Liver (tissue), 9 donors: ENCODE measurements around the gene NHERF1. TPM values are rescaled to one million over a fixed set of nuclear protein-coding genes. Genes with fewer than 3 reads are reported as not detected.

ENCODE experiments used
- DNase-seq: peaks from one replicate; pipeline ENCODE4 v3.0.0-alpha.2; 2017; ENCODE audit warnings: low spot score
- H3K27ac ChIP-seq, 2 donors: one replicate each; pipeline ENCODE4 v1.7.0; 2013; ENCODE audit warnings: inconsistent platforms in 2 of 2, low read length in 2 of 2, control low read depth in 1 of 2, low read depth in 1 of 2, mild to moderate bottlenecking in 1 of 2
- H3K27me3 ChIP-seq, 4 donors: one replicate each; pipeline versions ENCODE4 v1.6.1 to v1.7.0; 2013; ENCODE audit warnings: low read length in 3 of 4, inconsistent platforms in 1 of 4, mild to moderate bottlenecking in 1 of 4, moderate library complexity in 1 of 4; ENCODE audit not compliant: control insufficient read depth in 4 of 4, insufficient read depth in 4 of 4
- H3K36me3 ChIP-seq, 4 donors: one replicate each; pipeline versions ENCODE4 v1.6.1 to v1.7.0; 2013; ENCODE audit warnings: low read length in 3 of 4, mild to moderate bottlenecking in 3 of 4, low read depth in 1 of 4, moderate library complexity in 1 of 4; ENCODE audit not compliant: control insufficient read depth in 4 of 4, insufficient read depth in 3 of 4
- H3K4me1 ChIP-seq, 4 donors: one replicate each; pipeline versions ENCODE4 v1.6.1 to v1.7.0; 2013; ENCODE audit warnings: low read length in 3 of 4, mild to moderate bottlenecking in 3 of 4, moderate library complexity in 1 of 4; ENCODE audit not compliant: control insufficient read depth in 4 of 4, insufficient read depth in 4 of 4
- H3K4me3 ChIP-seq, 3 donors: one replicate each; pipeline versions ENCODE4 v1.6.1 to v1.7.0; 2013; ENCODE audit warnings: low read length in 3 of 3, control low read depth in 1 of 3, low read depth in 1 of 3, mild to moderate bottlenecking in 1 of 3
- H3K9ac ChIP-seq, 2 donors: one replicate each; pipeline ENCODE4 v1.7.0; 2013; ENCODE audit warnings: low read length in 2 of 2, mild to moderate bottlenecking in 2 of 2, moderate library complexity in 2 of 2, control low read depth in 1 of 2, low read depth in 1 of 2
- H3K9me3 ChIP-seq, 4 donors: one replicate each; pipeline versions ENCODE4 v1.6.1 to v1.7.0; 2013; ENCODE audit warnings: low read length in 3 of 4; ENCODE audit not compliant: control insufficient read depth in 4 of 4
- EGR1 ChIP-seq, 2 donors: IDR thresholded peaks; 2 replicates each; pipeline ENCODE4 v1.6.1; 2016 to 2018; ENCODE audit warnings: antibody characterized with exemption in 2 of 2, low read depth in 2 of 2
- FOXA1 ChIP-seq: IDR thresholded peaks from 2 replicates; pipeline ENCODE4 v1.6.1; 2016; ENCODE audit warnings: antibody characterized with exemption
- FOXA2 ChIP-seq: IDR thresholded peaks from 2 replicates; pipeline ENCODE4 v1.6.1; 2016; ENCODE audit warnings: antibody characterized with exemption
- GABPA ChIP-seq, 2 donors: IDR thresholded peaks in 1 of 2; conservative IDR thresholded peaks in 1 of 2; 2 replicates each; pipeline ENCODE4 v1.6.1; 2016; ENCODE audit warnings: antibody characterized with exemption in 2 of 2, mild to moderate bottlenecking in 1 of 2, moderate library complexity in 1 of 2
- HNF4A ChIP-seq, 2 donors: conservative IDR thresholded peaks; 2 replicates each; pipeline ENCODE4 v1.6.1; 2016; ENCODE audit warnings: antibody characterized with exemption in 2 of 2, mild to moderate bottlenecking in 2 of 2
- JUND ChIP-seq, 2 donors: IDR thresholded peaks; 2 replicates each; pipeline ENCODE4 v1.6.1; 2016; ENCODE audit warnings: antibody characterized with exemption in 2 of 2
- MAX ChIP-seq: IDR thresholded peaks from 2 replicates; pipeline ENCODE4 v1.6.1; 2016; ENCODE audit warnings: antibody characterized with exemption
- RAD21 ChIP-seq, 2 donors: IDR thresholded peaks; 2 replicates each; pipeline ENCODE4 v1.6.1; 2016; ENCODE audit warnings: antibody characterized with exemption in 2 of 2, mild to moderate bottlenecking in 2 of 2
- RXRA ChIP-seq, 2 donors: IDR thresholded peaks; 2 replicates each; pipeline ENCODE4 v1.6.1; 2017 to 2018; ENCODE audit warnings: antibody characterized with exemption in 2 of 2, mild to moderate bottlenecking in 1 of 2
- SP1 ChIP-seq: IDR thresholded peaks from 2 replicates; pipeline ENCODE4 v1.6.1; 2018; ENCODE audit warnings: antibody characterized with exemption, mild to moderate bottlenecking
- WGBS: extraction: QIAGEN DNeasy Blood & Tissue Kit; methylation state at CpG from one replicate; pipeline ENCODE4 v1.1.7; 2013; 5-methylcytosine and 5-hydroxymethylcytosine counted together
- polyA plus RNA-seq, 2 donors: library from polyadenylated mRNA; stranded (reverse) in 1 of 2; unstranded in 1 of 2; fragments of 200-250 nt in 1 of 2; fragments of >200 nt in 1 of 2; fragmentation: Nextera tagmentation in 1 of 2; extraction: Ambion mirVana in 1 of 2; gene quantifications; one replicate each; pipeline versions ENCODE4 v1.2.1 to v1.2.3, GENCODE V29; 2013 to 2015
- total RNA-seq, 2 donors: library from RNA; depleted of rRNA; stranded (reverse); fragments of >200 nt; gene quantifications; one replicate each; pipeline ENCODE4 v1.2.3, GENCODE V29; 2014
- TF ChIP-seq, protein P1 (sequence below): fragments of 150-350 bp; IDR thresholded peaks from 2 replicates; pipeline ENCODE4 v1.5.1; 2017; ENCODE audit warnings: improper control_type of control experiment, low read depth, low read length; ENCODE audit not compliant: missing input control
- donor health status: healthy.
- donor health status: healthy.
- donor health status: healthy.
- donor health status: healthy.
- donor health status: healthy.

The NHERF1 gene
- total and polyA plus RNA-seq, 4 donors = 38.1 to 160 (median 94.7) TPM

GRCh38 chr17:74743755-74744154, 4.7 kb upstream of the NHERF1 start:
- no peaks in the 10 kb centered on the region for H3K9me3 ChIP-seq
- no peaks in the 10 kb centered on the region for H3K27me3 ChIP-seq
- H3K36me3 ChIP-seq = no peaks in the 10 kb centered on the region
- no peak for TF ChIP-seq FOXA2
- H3K27ac ChIP-seq = no peak overlapping the region
- H3K9ac ChIP-seq = no peak overlapping the region
- no peak for DNase-seq
- 84% methylated on average over 2 of the region's 2 CpGs for WGBS
- no peak overlapping the region for H3K4me3 ChIP-seq
- H3K4me1 ChIP-seq = peaks cover 8 to 32% (median 19%) of the 10 kb centered on the region in 4 donors

DNA sequence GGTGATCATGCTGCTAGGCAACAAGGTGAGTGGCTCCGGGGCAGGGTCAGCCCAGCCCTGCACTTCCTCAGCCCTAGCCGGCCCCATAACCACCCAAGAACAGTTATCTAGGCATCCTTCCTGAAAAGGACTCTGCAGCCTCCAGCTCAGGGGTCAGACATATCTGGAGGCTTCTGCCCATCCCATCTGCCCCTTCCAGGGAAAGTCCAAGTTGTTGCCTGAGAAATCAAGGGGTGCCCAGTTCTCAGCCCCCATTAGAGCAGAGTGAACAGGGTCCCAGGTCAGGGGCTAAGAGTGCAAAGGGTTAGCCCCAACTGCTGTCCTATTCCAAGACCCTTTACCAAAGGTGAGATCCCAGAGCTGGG, 4.1 kb upstream of the NHERF1 start:
- WGBS = 51% methylated on average over 2 of the region's 2 CpGs
- Histone ChIP-seq H3K9ac (no peak overlapping the region), H3K27ac (no peak overlapping the region)

GRCh38 chr17:74744714-74745547, 3.5 kb upstream of the NHERF1 start:
- TF ChIP-seq RAD21 (IDR thresholded peaks at IDR 0.05) (peak; percentile 100), RXRA (IDR thresholded peaks at IDR 0.05) (peak in 1 of 2 donors; percentile 46), FOXA1 (no peak), SP1 (peak; percentile 41), HNF4A (conservative IDR thresholded peaks at IDR 0.05) (no peak), JUND (IDR thresholded peaks at IDR 0.05) (no peak)
- TF ChIP-seq, protein P1, sequence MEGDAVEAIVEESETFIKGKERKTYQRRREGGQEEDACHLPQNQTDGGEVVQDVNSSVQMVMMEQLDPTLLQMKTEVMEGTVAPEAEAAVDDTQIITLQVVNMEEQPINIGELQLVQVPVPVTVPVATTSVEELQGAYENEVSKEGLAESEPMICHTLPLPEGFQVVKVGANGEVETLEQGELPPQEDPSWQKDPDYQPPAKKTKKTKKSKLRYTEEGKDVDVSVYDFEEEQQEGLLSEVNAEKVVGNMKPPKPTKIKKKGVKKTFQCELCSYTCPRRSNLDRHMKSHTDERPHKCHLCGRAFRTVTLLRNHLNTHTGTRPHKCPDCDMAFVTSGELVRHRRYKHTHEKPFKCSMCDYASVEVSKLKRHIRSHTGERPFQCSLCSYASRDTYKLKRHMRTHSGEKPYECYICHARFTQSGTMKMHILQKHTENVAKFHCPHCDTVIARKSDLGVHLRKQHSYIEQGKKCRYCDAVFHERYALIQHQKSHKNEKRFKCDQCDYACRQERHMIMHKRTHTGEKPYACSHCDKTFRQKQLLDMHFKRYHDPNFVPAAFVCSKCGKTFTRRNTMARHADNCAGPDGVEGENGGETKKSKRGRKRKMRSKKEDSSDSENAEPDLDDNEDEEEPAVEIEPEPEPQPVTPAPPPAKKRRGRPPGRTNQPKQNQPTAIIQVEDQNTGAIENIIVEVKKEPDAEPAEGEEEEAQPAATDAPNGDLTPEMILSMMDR = peak; percentile 99
- 33% methylated on average over 24 of the region's 24 CpGs for WGBS
- Histone ChIP-seq H3K4me1 (peaks cover 6 to 34% (median 17%) of the 10 kb centered on the region in 4 donors), H3K9me3 (no peaks in the 10 kb centered on the region), H3K4me3 (peak overlapping the region in 2 of 3 donors; percentile 22 to 26), H3K27me3 (no peaks in the 10 kb centered on the region), H3K36me3 (no peaks in the 10 kb centered on the region), H3K27ac (peak overlapping the region; percentile 20 to 21), H3K9ac (peak overlapping the region in 1 of 2 donors; percentile 8)
- peak; percentile 97 for DNase-seq

More for the DNA sequence above, 4.1 kb upstream of the NHERF1 start:
- no peak overlapping the region for H3K4me3 ChIP-seq
- H3K27me3 ChIP-seq = no peaks in the 10 kb centered on the region
- no peaks in the 10 kb centered on the region for H3K36me3 ChIP-seq
- H3K9me3 ChIP-seq = no peaks in the 10 kb centered on the region
- DNase-seq = no peak
- no peak for TF ChIP-seq EGR1 (IDR thresholded peaks at IDR 0.05; ENCODE audit: low read depth in 2 of 2)
- no peak for TF ChIP-seq JUND (IDR thresholded peaks at IDR 0.05)
- TF ChIP-seq MAX = no peak
- no peak for TF ChIP-seq HNF4A (conservative IDR thresholded peaks at IDR 0.05)
- no peak for TF ChIP-seq GABPA (IDR thresholded peaks at IDR 0.05 in 1 of 2, conservative IDR thresholded peaks at IDR 0.05 in 1 of 2)
- TF ChIP-seq, protein P1 = no peak
- H3K4me1 ChIP-seq = peaks cover 6 to 31% (median 17%) of the 10 kb centered on the region in 4 donors
